ENCODE data around the gene PSD.
A peak's percentile ranks its signal among the peaks of the same experiment; 100 is the strongest.
"Not testable (repeated sequence)": the region's sequence is repeated elsewhere in the genome, so short reads cannot be mapped to it uniquely, and the experiment has no call there.

The PSD gene

DNA sequence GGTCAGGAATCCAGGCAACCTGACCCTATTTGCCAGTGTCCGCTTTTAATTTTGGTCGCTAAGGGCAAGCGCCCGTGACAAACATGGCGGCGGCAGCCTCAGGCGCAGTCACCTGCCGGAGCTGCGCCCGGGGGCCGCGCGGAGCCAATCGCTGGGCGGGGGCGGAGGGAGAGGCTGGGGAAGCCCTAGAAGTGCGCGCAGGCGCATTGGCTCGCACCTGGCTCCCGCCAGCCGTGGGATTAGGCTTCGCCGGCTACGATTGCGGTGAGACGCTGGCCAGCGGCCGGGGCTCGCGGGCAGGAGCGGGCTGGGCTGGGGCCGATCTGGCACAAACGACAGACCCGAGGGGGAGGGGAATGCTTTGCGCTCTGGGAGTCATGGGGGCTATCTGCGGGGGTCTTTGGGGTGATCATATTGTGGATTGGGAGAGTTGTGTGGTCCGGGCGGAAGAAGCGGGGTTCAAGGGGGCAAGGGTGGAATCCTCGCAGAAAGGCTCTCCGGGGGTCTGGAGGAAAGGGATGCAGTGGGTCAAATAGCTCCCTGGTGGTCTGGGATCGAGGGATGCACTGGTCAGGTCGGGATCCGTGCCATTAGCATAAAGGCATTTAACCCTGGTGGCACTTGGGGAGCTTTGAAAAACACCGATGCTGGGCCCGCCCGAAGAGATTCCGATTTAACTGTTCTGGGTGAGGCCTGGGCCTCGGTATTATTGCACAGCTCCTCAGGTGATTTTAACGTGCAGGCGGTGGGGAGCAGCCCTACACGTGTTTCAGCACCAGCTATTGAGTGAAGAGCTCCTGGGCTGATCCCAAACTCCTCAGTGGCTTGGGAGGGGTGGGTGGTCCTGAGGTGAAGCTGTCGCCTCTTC, 42.8 kb upstream of the PSD start:
- no peak for TF ChIP-seq CTCF (conservative IDR thresholded peaks at IDR 0.05; ENCODE audit: low read depth)
- CTCF ChIA-PET = interaction anchor here (0.6 to 2.1 kb wide), 7 partner anchors 13 to 385 kb away, joined by 3 to 11 read pairs (median 3); no protein-coding TSS in a partner anchor
- POLR2A ChIA-PET (ENCODE audit: low non-redundant PET) = interaction anchor here (0.5 to 1.4 kb wide), 4 partner anchors 9 to 19 kb away, joined by 3 to 4 read pairs (median 3); partner anchors contain the start of gene C10orf95
- DNase-seq (ENCODE audit: low spot score) = peak; percentile 99
- H3K27ac ChIP-seq = peak overlapping the region; percentile 29

DNA sequence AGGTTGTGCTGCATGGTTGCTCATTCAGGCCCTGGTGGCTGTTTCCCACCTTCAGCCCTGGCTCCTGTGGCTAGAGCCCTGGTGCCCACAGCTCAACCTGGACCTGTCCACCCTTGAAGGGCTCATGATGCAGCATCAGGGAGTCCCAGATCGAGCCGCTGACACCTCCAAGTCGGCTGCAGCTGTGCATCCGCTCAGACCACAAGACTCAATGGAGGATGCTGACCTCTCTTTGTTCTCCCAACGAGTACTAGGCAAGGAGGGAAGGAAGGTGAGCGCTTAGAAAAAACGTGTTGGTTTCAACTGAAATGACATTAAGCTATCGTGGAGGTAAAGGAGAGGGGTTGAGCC, 42.2 kb upstream of the PSD start:
- TF ChIP-seq CTCF (conservative IDR thresholded peaks at IDR 0.05; ENCODE audit: low read depth) = no peak
- CTCF ChIA-PET = interaction anchor here (0.6 to 2.1 kb wide), 7 partner anchors 18 to 384 kb away, joined by 3 to 11 read pairs (median 4); no protein-coding TSS in a partner anchor
- DNase-seq (ENCODE audit: low spot score) = no peak
- POLR2A ChIA-PET (ENCODE audit: low non-redundant PET) = interaction anchor here (0.5 to 0.6 kb wide), 2 partner anchors 31 to 172 kb away, joined by 3 to 4 read pairs; no protein-coding TSS in a partner anchor
- peak overlapping the region; percentile 29 for H3K27ac ChIP-seq

DNA sequence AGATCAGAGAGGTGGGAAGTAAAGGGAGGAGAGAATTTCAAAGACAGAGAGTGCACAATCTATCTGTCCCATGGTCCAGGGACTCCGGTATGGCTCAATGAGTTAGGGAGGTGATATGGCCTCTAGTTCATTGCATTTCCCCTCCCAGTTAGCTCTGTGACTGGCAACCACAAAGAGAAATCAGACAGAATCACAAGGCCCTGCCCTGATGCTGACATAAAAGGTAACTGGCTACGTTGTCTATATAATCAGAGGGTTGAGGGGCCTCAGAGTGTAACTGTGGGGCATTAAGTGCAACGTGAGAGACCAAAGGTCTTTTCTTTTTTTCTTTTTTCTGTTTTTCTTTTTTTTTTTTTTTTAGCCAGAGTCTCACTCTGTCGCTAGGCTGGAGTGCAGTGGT, 40.1 kb upstream of the PSD start:
- H3K27ac ChIP-seq = no peak overlapping the region
- POLR2A ChIA-PET (ENCODE audit: low non-redundant PET) = no interaction called here
- CTCF ChIA-PET = no interaction called here
- no peak for DNase-seq (ENCODE audit: low spot score)
- TF ChIP-seq CTCF (conservative IDR thresholded peaks at IDR 0.05; ENCODE audit: low read depth) = no peak

- POLR2A ChIA-PET (ENCODE audit: low non-redundant PET) = no interaction called here
- DNase-seq (ENCODE audit: low spot score) = no peak
- CTCF ChIA-PET = interaction anchor here (0.6 kb wide), 1 partner anchor 8 kb away, joined by 4 read pairs; no protein-coding TSS in a partner anchor
Measured at GRCh38 chr10:102457591-102458150, 39.1 kb upstream of the PSD start.

GRCh38 chr10:102455893-102456471, 37.4 kb upstream of the PSD start:
- ChIA-PET POLR2A (ENCODE audit: low non-redundant PET) (no interaction called here), CTCF (interaction anchor here (0.6 kb wide), 1 partner anchor 56 kb away, joined by 4 read pairs; no protein-coding TSS in a partner anchor)
- H3K27ac ChIP-seq = peak overlapping the region; percentile 79
- TF ChIP-seq CTCF (conservative IDR thresholded peaks at IDR 0.05; ENCODE audit: low read depth) = no peak
- DNase-seq (ENCODE audit: low spot score) = peak; percentile 59

More at GRCh38 chr10:102457591-102458150, 39.1 kb upstream of the PSD start:
- TF ChIP-seq CTCF (conservative IDR thresholded peaks at IDR 0.05; ENCODE audit: low read depth) = no peak
- no peak overlapping the region for H3K27ac ChIP-seq

DNA sequence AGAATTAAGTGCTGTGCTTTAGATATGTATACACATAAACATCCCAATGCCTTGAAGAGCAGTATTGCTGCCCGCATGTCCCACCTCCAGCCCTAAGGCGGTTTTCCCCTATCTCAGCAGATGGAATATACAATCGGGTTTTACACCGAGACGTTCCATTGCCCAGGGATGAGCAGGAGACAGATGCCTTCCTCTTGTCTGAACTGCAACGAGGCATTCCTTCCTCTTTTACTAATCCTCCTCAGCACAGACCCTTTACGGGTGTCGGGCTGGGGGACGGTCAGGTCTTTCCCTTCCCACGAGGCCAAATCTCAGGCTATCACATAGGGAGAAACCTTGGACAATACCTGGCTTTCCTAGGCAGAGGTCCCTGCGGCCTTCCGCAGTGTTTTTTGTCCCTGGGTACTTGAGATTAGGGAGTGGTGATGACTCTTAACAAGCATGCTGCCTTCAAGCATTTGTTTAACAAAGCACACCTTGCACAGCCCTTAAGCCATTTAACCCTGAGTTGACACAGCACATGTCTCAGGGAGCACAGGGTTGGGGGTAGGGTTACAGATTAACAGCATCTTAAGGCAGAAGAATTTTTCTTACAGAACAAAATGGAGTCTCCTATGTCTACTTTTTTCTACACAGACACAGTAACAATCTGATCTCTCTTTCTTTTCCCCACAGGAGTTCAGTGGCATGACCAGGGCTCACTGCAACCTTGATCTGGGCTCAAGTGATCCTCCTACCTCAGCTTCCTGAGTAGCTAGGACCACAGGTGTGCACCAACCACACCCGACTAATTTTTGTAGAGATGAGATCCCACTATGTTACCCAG, 36.3 kb upstream of the PSD start:
- POLR2A ChIA-PET (ENCODE audit: low non-redundant PET); DNase-seq (ENCODE audit: low spot score); CTCF ChIA-PET: not testable (repeated sequence)
- H3K27ac ChIP-seq = peak overlapping the region; percentile 58

Measured in RWPE1 (cell line).